Occipital lobe (tissue), 2 donors: Measurements from ENCODE around the gene OR1L6. TPM values are rescaled to one million over a fixed set of nuclear protein-coding genes. Genes with fewer than 3 reads are reported as not detected.

Experiments
- DNase-seq: peaks from one replicate; lab custom pipeline; 2025; lab: John Stamatoyannopoulos, UW
- total RNA-seq: library from RNA; depleted of rRNA; stranded (reverse); fragments of >200 nt; gene quantifications from one replicate; pipeline ENCODE4 v1.2.3, GENCODE V29; 2014

Gene OR1L6, protein sequence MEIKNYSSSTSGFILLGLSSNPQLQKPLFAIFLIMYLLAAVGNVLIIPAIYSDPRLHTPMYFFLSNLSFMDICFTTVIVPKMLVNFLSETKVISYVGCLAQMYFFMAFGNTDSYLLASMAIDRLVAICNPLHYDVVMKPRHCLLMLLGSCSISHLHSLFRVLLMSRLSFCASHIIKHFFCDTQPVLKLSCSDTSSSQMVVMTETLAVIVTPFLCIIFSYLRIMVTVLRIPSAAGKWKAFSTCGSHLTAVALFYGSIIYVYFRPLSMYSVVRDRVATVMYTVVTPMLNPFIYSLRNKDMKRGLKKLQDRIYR
- total RNA-seq = not detected

DNA sequence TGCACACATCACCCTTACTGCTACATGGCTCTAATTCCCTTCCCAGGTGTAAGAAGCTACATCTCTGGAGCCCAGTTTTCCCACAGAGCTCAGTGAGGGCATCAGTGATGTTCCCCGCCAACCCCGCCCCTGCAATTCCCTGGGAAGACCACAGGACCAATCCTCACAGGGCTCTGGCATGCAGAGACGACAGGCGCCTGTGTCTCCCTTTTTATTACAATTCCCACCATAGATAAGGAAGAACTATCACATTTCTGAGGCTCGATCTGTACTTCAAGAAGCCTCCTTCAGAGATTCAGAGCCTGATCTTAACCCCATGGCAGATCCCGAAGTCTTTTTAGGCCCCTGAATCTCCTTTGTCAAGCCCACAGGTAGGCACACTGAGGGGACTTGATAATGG, at the start of gene OR1L6:
Gene OR1L6 (plus strand): TSS at position 301 of the 400 bp plus-strand sequence. CDS start 7,545 bp downstream, outside the sequence.
- no peak for DNase-seq

DNA sequence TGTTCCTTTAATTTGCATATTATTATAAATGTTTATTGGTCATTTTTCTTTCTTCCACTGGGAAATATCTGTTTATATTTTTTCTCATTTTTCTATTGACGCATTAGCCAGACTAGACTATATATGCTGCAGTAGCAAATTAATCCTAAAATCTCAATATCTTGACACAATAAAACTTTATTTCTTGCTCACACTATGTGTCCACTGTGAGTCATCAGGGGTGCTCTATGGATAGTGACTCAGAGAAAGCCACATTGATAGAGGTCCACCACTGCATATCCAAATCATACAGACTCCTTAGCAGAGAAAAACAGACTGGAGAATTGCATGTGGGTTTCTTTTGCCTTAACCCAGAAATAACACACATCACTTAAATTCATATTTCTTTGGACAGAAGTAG, 46.4 kb upstream of the OR1L6 start:
- no peak for DNase-seq

DNA sequence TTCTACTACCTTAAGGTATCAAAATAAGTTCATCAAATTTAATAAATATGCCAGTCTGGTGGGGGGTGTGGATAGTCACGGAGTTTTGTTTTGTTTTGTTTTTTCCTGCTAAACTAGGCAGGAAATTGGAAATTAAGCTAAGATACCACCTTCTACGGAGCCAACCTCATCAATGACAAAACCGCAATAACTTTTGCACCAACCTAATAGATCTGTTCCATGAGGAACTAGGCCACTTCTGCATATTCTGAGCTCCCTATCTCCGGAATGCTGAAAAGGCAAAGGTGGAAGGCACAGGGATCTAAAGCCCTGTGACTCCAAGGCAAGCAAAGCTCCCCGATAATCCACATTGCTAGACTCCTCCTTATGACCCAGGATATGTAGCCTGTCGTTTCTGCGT, 24.1 kb upstream of the OR1L6 start:
- DNase-seq = no peak

DNA sequence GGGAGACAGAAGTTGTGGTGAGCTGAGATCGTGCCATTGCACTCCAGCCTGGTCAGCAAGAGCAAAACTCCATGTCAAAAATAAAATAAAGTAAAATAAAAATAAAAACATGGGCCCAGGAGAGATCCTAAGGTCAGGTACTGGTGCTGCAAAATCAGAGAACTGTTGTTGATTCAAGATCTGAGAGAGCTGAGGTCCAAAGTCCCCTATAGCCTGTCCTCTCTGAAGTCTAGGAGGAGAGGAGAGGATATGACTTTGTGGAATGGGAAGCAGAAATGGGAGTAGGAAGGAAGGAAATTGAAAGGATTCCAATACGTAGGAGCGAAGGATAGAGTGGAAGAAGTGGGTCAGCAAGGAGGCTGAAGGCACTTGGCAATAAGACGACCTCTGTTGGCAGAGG, 22.9 kb upstream of the OR1L6 start:
- DNase-seq = no peak

DNA sequence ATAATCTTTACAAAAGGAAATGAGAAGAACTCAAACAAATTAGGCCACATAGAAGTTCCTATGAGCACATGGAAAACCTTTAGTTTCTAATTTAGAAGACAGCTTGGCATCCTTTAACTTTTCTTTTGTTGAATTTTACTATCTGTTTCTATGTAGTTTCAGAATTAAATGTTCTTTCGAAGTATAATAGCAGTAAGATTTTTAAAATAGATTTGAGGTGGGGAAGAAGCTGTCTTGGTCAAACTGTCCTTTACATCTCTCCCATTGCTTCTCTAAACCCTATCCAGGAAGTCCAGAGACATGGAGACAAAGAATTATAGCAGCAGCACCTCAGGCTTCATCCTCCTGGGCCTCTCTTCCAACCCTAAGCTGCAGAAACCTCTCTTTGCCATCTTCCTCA, 18.4 kb upstream of the OR1L6 start, which contains the start of gene OR1L4:
Gene OR1L4 (plus strand): TSS at position 301 of the 400 bp plus-strand sequence. CDS start 0 bp downstream, at position 301.
- DNase-seq = no peak

DNA sequence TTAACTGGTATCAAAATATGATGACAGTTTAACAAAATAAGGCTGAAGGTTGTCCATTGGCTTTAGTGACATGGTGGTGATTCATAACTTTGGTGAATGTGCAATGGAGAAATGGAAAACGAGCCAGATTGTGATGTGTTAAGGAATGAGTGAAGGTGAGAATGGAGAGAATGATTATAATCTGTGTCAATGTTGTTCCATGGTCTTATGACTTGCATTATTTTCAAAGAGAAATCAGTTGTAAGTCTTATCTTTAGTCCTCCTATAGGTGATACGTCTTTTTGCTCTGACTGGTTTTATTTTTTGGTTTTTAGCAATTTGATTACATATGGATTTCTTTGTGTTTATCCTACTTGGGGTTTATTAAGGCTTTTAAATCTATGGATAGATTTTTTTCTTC, 12.7 kb downstream of the OR1L6 start:
- no peak for DNase-seq

DNA sequence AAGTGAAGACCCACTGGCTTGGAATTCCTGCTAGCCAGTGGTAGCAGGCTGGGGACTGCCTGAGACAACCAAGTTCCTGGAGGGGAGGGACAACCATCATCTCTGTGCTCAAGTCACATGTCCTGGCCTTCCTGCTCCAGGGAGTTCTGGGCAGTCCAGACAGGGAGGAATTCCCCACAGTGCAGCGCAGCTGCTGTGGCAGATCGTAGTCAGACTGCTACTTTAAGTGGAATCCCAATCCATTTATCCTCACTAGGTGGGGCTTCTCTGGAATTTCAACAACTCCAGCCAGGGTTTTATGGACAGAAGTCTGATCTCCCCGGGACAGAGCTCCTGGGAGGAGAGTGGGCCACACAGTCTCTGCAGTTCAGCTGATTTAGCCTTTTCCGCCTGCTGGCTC, 25.7 kb downstream of the OR1L6 start:
- DNase-seq = no peak

DNA sequence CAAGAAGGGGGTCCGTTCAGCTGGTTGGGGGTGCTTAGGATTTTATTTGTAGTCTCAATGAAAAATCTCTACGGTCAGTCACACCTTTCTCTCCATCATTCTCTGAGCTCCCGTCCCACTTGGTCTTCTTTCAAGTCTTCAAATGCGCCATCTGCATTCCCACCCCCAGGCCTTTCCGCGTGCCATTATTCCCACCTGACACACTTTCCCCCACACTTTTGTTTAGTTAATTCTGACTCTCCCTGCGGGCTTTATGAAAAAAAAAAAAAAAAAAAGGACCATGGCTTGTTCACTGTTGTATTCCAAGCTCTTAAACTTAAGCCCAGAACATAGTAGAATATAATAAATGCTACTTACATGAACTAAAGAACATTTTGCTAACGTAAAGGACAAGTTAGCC, 34.9 kb downstream of the OR1L6 start:
- no peak for DNase-seq

DNA sequence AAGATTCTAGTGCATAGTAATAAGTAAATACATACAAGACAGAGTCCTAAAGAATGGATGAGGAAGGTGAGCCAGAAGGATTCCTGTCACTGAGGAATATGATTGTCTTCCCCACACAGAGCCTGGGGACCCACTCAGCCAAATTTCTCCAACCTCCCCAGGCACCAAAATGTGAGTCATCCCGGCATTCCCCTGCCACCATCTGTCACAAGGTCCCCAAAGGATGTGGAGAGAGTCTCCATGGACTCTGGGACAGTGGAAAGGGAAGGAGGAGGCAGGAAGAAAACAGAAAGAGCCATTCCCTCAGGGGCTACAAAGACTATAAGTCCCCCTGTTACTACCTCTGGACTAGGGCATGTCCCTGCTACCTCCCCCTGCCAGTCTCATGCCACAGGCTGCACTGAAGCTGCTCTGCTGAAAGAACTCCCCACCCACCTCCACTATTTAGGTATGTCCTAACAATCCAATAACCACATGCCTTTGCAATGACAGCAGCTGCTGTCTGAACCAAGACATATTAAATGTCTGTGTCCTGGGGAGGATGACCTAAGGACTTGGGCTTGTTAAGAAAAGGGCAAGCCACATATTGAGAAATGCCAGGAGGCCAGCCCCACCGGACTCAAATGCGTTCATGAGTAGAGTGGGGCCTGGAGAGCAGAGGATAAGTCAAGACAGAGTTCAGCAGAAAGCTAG, 36.0 kb downstream of the OR1L6 start:
- DNase-seq = no peak

DNA sequence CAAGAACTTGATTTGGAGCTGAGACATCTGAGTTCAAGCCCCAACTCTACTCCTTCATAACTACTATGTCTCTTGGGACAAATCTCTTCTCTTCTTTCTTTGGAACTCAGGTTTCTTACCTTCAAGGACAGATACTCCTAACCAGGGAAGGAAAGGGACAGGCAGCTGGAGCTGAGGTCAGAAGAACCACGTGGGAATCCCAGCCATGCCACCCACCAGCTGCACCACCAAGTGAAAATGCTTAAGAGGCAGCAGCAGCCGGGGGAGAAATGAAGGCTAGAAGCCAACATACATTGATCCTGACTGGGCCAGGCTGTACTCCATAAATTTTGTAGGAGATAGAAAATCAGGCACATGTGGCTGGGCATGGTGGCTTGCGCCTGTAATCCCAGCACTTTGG, 37.1 kb downstream of the OR1L6 start:
- DNase-seq = no peak

DNA sequence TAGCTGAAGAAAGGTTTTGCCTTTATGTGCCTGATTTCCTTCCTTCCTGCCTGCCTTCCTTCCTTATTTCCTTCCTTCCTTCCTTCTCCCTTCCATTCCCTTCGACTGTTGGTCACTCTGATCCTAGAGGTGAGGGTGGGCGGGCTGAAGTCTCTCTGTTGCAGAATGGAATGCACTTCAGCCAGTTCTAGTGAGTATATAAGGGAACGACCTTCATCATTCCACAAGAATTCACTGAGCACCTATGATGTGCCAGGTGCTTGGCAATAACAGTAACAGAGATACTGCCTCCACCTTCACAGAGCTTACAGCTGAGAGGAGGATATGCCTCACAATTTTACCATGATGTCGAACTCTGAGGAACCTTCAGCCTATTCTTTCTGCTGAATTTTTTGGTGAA, 37.9 kb downstream of the OR1L6 start:
- DNase-seq = no peak

DNA sequence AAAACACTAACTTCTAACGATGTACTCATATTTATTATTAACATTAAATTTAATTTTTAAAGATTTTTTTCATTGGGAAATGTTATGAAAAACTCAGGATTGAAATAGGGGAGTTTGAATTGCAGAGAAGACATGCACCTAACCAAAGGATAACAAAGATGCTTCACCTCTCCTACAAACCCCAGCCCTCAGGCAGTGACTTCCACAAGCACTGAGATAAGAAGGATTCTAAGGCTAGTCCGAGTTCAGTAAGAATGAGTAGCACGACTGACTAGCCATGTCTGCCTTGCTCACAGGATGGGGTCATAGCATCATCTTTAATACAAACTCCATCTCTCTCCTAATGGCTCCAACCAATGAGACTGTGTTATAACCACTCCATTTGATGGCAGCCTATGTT, 39.6 kb downstream of the OR1L6 start:
- DNase-seq = no peak

DNA sequence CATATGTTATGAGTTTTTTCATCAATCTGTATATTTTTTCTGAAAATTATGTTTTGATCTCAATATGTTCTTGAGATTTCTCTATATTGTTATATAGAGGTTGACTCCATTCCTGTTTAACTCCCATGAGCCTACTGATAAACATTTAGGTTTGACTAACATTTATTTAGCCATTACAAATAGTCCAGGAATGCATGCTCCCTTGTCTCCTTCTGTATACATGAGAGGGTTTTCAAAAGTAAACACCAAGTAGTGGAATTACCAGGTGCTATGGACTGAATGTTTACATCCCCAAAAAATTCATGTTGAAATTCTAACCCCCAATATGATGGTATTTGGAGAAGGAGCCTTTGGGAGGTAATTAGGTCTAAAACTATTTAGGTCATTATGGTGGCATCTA, 43.2 kb downstream of the OR1L6 start:
- DNase-seq = no peak

DNA sequence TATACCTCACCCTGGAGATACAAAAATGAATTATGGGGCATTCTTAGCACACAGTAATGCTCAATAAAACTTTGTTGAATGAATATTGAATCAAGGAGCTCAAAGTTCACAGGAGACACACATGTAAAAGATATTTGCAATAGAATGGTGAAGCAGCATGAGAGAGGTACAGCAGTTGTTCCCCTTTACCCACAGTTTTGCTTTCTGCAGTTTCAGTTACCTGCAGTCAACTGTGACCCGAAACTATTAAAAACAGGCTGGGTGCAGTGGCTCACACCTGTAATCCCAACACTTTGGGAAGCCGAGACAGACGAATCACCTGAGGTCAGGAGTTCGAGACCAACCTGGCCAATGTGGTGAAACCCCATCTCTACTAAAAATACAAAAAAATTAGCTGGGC, 44.2 kb downstream of the OR1L6 start:
- DNase-seq = no peak

DNA sequence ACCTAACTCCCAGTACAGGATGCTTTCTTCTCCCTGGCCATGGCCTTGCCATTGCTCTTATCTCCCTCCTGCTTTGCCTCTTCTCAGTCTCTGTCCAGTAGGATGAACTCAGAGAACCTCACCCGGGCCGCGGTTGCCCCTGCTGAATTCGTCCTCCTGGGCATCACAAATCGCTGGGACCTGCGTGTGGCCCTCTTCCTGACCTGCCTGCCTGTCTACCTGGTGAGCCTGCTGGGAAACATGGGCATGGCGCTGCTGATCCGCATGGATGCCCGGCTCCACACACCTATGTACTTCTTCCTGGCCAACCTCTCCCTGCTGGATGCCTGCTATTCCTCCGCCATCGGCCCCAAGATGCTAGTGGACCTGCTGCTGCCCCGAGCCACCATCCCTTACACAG, 46.7 kb downstream of the OR1L6 start, which contains the start of gene OR5C1:
Gene OR5C1 (plus strand): TSS at position 103 of the 400 bp plus-strand sequence. CDS start 0 bp downstream, at position 103.
- no peak for DNase-seq

DNA sequence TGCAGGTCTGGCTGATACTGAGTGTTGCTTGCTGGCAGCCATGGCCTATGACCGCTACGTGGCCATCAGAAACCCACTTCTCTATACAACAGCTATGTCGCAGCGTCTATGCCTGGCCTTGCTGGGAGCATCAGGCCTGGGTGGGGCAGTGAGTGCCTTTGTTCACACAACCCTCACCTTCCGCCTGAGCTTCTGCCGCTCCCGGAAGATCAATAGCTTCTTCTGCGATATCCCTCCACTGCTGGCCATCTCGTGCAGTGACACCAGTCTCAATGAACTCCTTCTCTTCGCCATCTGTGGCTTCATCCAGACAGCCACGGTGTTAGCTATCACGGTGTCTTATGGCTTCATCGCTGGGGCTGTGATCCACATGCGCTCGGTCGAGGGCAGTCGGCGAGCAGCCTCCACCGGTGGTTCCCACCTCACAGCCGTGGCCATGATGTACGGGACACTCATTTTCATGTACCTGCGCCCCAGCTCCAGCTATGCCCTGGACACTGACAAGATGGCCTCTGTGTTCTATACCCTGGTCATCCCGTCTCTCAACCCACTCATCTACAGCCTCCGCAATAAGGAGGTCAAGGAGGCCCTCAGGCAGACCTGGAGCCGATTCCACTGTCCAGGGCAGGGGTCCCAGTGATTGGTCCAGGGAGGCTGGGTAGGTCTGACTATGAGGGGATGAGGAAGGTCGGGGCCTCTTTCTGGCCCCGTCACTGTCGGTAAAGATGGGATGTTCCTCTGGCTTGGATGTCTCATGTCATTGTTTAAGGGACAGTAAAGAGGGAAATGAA, 47.3 kb downstream of the OR1L6 start:
- DNase-seq = no peak

DNA sequence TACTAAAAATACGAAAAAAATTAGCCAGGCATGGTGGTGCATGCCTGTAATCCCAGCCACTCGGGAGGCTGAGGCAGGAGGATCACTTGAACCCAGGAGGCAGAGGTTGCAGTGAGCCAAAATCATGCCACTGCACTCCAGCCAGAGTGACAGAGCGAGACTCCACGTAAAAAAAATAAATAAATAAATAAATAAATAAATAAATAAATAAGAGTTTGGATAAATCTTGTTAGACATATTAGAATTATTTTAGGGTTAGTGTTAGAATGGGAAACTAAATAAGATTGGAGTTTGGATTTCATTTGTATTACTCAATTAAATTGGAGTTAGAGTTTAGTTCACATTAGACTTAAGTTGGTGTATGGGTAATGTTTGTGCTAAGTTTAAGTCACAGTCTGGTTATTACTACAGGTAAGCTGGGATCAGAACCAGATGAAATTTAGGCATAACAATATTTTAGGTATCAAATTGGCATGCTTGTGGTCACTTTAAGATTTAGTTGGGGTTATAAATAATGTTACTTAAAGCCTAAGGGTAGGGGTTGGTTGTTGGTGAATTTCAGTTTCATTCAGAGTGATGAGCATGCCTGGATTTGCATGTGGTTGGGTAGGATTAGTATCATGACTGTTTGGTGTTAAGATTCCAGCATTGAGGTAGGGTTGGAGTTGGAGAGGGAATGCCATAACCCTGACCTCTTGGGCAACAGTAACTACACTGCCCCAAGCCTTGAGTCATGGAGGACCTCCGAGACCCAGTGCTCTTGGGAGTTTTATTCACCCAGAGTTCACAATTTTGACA, 50.0 kb downstream of the OR1L6 start:
- DNase-seq = no peak

DNA sequence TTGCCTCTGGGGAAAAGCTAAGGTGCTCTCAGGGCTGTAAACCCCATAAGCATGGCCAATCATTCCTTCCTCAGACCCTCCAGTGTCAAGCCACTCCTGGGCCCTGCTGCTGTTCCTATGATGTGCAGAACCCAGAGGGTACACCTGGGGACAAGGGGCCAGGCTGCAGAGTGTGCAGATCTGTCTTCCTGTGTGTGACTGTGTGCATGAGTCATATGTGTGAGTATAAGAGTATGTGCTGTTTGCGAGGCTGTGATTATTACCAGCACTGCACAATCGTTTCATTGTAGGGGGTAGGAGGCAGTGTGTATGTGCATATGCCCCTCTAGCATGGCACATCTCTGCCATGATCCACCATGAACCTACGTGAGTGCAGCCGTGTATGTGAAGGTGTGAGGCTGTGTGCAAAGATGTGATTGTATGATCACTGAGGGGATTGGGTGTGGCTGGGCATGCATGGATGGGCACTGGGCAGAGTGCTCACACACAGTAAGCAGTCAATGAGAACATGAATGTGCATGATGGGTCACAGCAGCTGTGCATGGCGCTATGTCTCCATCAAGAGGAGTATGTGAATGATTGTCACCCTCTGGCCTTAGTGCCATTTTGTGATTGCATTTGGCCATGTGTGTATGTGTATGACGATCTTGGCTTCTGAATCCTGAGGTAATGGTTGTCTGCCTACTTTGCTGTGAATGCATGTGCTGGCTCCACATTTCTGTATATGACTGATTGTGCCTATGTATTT, 55.4 kb downstream of the OR1L6 start:
- DNase-seq = no peak
